K562 (cell line): ENCODE data around the gene C17orf114.

ENCODE experiments used
- ETV1 ChIP-seq: fragments of 450-650 bp; conservative IDR thresholded peaks from 2 replicates; pipeline ENCODE4 v1.6.1; 2016; ENCODE audit warnings: missing genetic modification characterization, control low read depth, low read depth, missing compliant biosample characterization
- FOXP1 ChIP-seq: sonication (generic); formaldehyde crosslinking; IDR thresholded peaks from 2 replicates; pipeline ENCODE4 v1.8.0; 2022; ENCODE audit warnings: mild to moderate bottlenecking, missing genetic modification reagents
- MYC ChIP-seq, 2 experiments: fragments of 250-450 bp in 1 of 2; sonication (Bioruptor Pico) in 1 of 2; IDR thresholded peaks; 2 replicates each; pipeline versions ENCODE4 v1.5.1 to v1.6.1; 2012 to 2021; ENCODE audit warnings: low read depth in 2 of 2, borderline replicate concordance in 1 of 2, improper control_type of control experiment in 1 of 2, low read length in 1 of 2, mild to moderate bottlenecking in 1 of 2, moderate library complexity in 1 of 2
- RCOR1 ChIP-seq, 2 experiments: IDR thresholded peaks; 2 replicates each; pipeline ENCODE4 v1.6.1; 2012; ENCODE audit warnings: low read depth in 2 of 2, low read length in 2 of 2, borderline replicate concordance in 1 of 2, improper control_type of control experiment in 1 of 2
- ZNF184 ChIP-seq: sonication (generic); formaldehyde crosslinking; IDR thresholded peaks from 2 replicates; pipeline ENCODE4 v1.5.0; 2020; ENCODE audit warnings: missing genetic modification reagents
- ZNF318 ChIP-seq, 2 experiments: fragments of 450-650 bp; IDR thresholded peaks; 2 replicates each; pipeline ENCODE4 v1.6.1; 2016; ENCODE audit warnings: mild to moderate bottlenecking in 2 of 2, borderline replicate concordance in 1 of 2, low read depth in 1 of 2, moderate library complexity in 1 of 2
- ZNF384 ChIP-seq: IDR thresholded peaks from 2 replicates; pipeline ENCODE4 v1.6.1; 2012; ENCODE audit warnings: low read depth, low read length, improper control_type of control experiment
- ZNF740 ChIP-seq, 3 experiments: fragments of 200-800 bp in 1 of 3; sonication (Bioruptor generic) in 1 of 3; sonication (generic) in 1 of 3; formaldehyde crosslinking in 1 of 3; IDR thresholded peaks; 2 replicates each; pipeline versions ENCODE4 v1.6.1 to v1.8.0; 2016 to 2022; ENCODE audit warnings: mild to moderate bottlenecking in 2 of 3, missing compliant biosample characterization in 2 of 3, missing genetic modification characterization in 2 of 3, missing genetic modification reagents in 1 of 3

C17orf114 gene

DNA sequence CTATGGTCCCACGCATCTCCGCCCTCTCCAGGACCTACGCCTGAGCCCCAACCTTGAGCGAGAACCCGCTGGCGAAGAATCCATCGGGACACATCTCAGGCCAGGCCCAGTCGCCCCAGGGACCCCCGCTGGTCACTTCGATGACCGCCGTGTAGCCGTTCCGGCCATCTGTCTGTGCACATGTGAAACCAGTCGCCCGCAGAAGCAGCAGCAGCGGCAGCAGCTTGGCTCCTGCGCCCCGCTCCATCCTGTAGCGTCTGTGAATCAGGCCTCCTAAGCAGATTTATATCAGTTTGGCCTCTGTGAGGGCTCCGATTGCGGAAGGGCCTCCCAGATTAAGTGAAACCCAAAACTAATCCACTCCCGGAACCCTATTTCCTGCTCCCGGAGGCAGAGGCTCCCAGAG, 16.0 kb downstream of the C17orf114 start, which contains the start of gene VMO1 (continued):
- TF ChIP-seq ETV1 (tag) (0 out of 2 replicates have a peak, but pooled peaks have one; percentile 10), FOXP1 (CRISPR knock-in tag) (no peak), ZNF318 (IDR thresholded peaks at IDR 0.05; ENCODE audit: borderline replicate concordance in 1 of 2, low read depth in 1 of 2) (no peak), ZNF184 (no peak), ZNF384 (no peak), RCOR1 (IDR thresholded peaks at IDR 0.05; ENCODE audit: borderline replicate concordance in 1 of 2, low read depth in 2 of 2, low read length in 2 of 2) (peak in 1 of 2 experiments; percentile 44; a peak in 1 of 4 replicates), ZNF740 (CRISPR knock-in tag; IDR thresholded peaks at IDR 0.05) (no peak), ZNF740 (tag; IDR thresholded peaks at IDR 0.05) (no peak), MYC (IDR thresholded peaks at IDR 0.05; ENCODE audit: low read depth, low read length) (no peak), MYC (CRISPR knock-in tag; IDR thresholded peaks at IDR 0.05; ENCODE audit: borderline replicate concordance, low read depth) (no peak)
